ENCODE measurements around the gene PRKG1.

DNA sequence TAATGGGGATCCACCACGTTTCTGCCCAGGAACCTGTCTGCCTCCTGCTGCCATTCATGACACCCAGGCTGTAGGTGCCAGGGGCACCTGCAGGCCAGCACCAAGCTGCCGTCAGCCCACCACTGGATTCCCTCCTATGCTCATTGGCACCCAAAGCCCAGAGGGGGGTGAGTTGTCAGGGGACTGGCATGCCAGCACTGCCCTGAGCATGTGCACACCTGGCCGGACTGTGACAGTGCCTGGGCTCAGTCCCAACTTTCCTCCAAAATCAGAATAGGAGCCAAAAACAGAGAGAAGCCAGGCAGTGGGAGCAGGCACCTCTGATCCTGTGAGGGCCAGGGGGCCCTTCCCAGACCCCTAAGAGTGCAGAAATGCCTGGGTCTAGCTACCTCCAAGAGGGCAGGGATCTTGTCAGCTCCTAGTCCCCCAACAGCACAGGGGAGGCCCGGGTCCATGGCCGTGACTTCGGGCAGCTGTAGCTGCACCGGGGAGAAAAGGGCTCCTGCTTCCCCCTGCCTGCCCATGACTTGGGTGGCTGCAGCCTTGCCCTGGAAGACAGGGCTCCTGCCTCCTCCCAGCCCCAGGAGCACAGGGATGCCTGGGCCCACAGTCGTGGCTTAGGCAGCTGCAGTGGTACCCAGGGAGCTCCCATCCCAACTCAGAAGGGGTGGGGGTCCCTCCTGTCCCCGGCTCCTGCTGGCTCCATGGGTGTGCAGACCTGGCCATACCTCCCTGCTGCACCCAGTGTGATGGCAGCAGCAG, 990.0 kb downstream of the PRKG1 start:
- TF ChIP-seq, protein P1, sequence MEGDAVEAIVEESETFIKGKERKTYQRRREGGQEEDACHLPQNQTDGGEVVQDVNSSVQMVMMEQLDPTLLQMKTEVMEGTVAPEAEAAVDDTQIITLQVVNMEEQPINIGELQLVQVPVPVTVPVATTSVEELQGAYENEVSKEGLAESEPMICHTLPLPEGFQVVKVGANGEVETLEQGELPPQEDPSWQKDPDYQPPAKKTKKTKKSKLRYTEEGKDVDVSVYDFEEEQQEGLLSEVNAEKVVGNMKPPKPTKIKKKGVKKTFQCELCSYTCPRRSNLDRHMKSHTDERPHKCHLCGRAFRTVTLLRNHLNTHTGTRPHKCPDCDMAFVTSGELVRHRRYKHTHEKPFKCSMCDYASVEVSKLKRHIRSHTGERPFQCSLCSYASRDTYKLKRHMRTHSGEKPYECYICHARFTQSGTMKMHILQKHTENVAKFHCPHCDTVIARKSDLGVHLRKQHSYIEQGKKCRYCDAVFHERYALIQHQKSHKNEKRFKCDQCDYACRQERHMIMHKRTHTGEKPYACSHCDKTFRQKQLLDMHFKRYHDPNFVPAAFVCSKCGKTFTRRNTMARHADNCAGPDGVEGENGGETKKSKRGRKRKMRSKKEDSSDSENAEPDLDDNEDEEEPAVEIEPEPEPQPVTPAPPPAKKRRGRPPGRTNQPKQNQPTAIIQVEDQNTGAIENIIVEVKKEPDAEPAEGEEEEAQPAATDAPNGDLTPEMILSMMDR (IDR thresholded peaks at IDR 0.05) = no peak
- TF ChIP-seq ZFX (IDR thresholded peaks at IDR 0.05; ENCODE audit: borderline replicate concordance) = no peak
